ENCODE results near the gene FAM53B.
A peak's percentile ranks its signal among the peaks of the same experiment; 100 is the strongest.

Gene FAM53B

DNA sequence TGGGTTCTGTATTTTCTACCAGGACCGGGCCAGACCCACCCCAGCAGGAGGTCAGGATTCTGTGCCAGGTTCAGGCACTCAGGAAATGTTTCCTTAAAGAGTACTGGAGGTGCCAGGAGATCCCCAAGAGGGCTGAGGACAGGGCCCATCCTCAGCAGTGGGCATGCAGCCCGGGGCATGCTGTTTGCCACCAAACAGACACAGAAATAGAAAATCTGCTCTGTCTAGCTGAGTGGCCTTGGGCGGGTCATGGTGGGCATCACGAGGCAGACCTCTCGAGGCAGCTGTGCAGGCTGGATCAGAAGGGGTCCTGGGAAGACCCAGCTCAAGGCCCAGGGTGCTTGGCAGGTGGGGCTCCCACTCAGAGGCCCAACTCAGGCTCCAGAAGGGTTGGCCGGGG, 105.0 kb downstream of the FAM53B start:
- CTCF ChIA-PET = no interaction called here

DNA sequence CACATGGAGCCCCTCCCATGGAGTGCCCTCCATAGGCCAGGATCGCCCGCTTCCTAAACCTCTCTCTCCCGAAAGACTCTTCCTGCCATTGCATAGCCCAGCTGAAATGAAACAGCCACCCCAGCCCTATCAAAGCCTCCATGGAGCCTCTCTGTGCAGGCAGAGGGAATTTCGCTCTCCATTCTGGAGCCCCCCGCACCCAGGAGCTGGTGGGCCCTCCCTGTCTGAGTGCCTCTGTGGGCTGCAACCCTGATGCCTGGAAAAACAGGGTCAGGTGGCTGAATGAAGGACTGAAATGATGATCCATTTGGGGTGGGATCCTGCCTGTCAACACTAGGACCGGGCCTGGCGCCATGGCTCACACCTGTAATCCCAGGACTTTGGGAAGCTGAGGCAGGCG, 106.4 kb downstream of the FAM53B start:
- CTCF ChIA-PET = no interaction called here

More for the DNA sequence above, 105.0 kb downstream of the FAM53B start:
- peaks cover 0 to 10% of the 10 kb centered on the region in 2 experiments; a peak in 1 of 3 replicates for H3K36me3 ChIP-seq (ENCODE audit: control insufficient read depth in 2 of 2, insufficient read depth in 1 of 2, low read length in 2 of 2)
- no peak overlapping the region for H3K27ac ChIP-seq (ENCODE audit: extremely low read depth, low read depth, low read length)
- H3K4me3 ChIP-seq (ENCODE audit: low read depth, low read length) = no peak overlapping the region
- POLR2A ChIA-PET = no interaction called here
- TF ChIP-seq GLIS1 (tag by site-specific recombination; IDR thresholded peaks at IDR 0.05) (0 out of 2 replicates have a peak, but pooled peaks have one; percentile 3), SP2 (tag by site-specific recombination; IDR thresholded peaks at IDR 0.05) (no peak)
- H3K4me1 ChIP-seq (ENCODE audit: control insufficient read depth, insufficient read depth, low read length) = no peaks in the 10 kb centered on the region
- no peaks in the 10 kb centered on the region for H3K9me3 ChIP-seq (ENCODE audit: control insufficient read depth, insufficient read depth, low read depth, low read length)

DNA sequence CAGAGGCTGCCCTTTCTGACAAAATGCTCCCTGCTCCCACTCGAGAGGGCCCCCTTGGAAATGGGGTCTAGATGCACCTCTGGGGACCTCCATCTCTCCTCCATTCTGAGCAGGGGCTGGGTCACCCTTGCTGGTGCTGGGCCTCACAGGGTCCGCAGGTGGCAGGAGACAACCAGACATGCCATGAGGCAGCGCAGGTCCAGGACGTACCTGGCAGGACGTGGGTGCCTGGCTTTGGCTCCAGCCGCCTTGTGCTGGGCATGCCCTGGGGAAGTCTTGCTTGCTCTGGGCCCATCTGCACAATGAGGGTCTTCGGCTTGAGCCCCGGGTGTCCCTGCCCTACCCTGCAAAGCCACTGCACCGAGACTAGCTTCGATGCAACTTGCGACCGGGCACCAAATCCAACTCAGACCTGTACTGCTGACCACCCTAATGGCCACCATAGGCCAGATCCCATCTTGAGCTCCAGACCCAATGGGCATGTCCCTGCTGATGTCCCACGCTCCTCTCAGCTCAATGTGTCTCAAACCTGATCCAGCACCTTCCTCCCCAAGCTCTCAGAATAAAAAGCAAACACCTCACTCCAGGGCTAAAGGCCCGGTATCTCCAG, 107.0 kb downstream of the FAM53B start:
- H3K4me1 ChIP-seq (ENCODE audit: control insufficient read depth, insufficient read depth, low read length) = no peaks in the 10 kb centered on the region
- CTCF ChIA-PET = interaction anchor here (0.6 kb wide), 1 partner anchor 22 kb away, joined by 4 read pairs; no protein-coding TSS in a partner anchor
- TF ChIP-seq GLI2 (tag by site-specific recombination; IDR thresholded peaks at IDR 0.05; ENCODE audit: borderline replicate concordance, low read depth) = no peak
- TF ChIP-seq ZNF19 (tag by site-specific recombination; IDR thresholded peaks at IDR 0.05; ENCODE audit: low read depth) = no peak
- TF ChIP-seq ZNF2 (tag by site-specific recombination; IDR thresholded peaks at IDR 0.05) = no peak
- TF ChIP-seq, protein P1, sequence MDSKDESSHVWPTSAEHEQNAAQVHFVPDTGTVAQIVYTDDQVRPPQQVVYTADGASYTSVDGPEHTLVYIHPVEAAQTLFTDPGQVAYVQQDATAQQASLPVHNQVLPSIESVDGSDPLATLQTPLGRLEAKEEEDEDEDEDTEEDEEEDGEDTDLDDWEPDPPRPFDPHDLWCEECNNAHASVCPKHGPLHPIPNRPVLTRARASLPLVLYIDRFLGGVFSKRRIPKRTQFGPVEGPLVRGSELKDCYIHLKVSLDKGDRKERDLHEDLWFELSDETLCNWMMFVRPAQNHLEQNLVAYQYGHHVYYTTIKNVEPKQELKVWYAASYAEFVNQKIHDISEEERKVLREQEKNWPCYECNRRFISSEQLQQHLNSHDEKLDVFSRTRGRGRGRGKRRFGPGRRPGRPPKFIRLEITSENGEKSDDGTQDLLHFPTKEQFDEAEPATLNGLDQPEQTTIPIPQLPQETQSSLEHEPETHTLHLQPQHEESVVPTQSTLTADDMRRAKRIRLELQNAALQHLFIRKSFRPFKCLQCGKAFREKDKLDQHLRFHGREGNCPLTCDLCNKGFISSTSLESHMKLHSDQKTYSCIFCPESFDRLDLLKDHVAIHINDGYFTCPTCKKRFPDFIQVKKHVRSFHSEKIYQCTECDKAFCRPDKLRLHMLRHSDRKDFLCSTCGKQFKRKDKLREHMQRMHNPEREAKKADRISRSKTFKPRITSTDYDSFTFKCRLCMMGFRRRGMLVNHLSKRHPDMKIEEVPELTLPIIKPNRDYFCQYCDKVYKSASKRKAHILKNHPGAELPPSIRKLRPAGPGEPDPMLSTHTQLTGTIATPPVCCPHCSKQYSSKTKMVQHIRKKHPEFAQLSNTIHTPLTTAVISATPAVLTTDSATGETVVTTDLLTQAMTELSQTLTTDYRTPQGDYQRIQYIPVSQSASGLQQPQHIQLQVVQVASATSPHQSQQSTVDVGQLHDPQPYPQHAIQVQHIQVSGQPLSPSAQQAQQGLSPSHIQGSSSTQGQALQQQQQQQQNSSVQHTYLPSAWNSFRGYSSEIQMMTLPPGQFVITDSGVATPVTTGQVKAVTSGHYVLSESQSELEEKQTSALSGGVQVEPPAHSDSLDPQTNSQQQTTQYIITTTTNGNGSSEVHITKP (tag by site-specific recombination; IDR thresholded peaks at IDR 0.05) = no peak
- TF ChIP-seq ZNF391 (tag by site-specific recombination; IDR thresholded peaks at IDR 0.05; ENCODE audit: borderline replicate concordance, low read depth) = no peak
- no peak for TF ChIP-seq ZSCAN23 (tag by site-specific recombination; IDR thresholded peaks at IDR 0.05)
- no peak for TF ChIP-seq ZNF335 (tag by site-specific recombination; conservative IDR thresholded peaks at IDR 0.05)
- TF ChIP-seq ZNF239 (tag by site-specific recombination; IDR thresholded peaks at IDR 0.05) = no peak
- no peak for TF ChIP-seq ZIC2 (tag by site-specific recombination; IDR thresholded peaks at IDR 0.05)
- no peak for TF ChIP-seq YY1 (tag by site-specific recombination; IDR thresholded peaks at IDR 0.05)
- TF ChIP-seq OSR2 (tag by site-specific recombination; IDR thresholded peaks at IDR 0.05) = no peak
- no peak for TF ChIP-seq ZNF175 (tag by site-specific recombination; IDR thresholded peaks at IDR 0.05)
- TF ChIP-seq ZNF560 (tag by site-specific recombination; IDR thresholded peaks at IDR 0.05; ENCODE audit: borderline replicate concordance) = no peak
- no peak for TF ChIP-seq HOXA7 (CRISPR knock-in tag; IDR thresholded peaks at IDR 0.05; ENCODE audit: borderline replicate concordance)
- TF ChIP-seq REPIN1 (tag by site-specific recombination; IDR thresholded peaks at IDR 0.05; ENCODE audit: low read depth) = no peak
- no peak for TF ChIP-seq YY2 (tag by site-specific recombination; IDR thresholded peaks at IDR 0.05)
- TF ChIP-seq, protein P2, sequence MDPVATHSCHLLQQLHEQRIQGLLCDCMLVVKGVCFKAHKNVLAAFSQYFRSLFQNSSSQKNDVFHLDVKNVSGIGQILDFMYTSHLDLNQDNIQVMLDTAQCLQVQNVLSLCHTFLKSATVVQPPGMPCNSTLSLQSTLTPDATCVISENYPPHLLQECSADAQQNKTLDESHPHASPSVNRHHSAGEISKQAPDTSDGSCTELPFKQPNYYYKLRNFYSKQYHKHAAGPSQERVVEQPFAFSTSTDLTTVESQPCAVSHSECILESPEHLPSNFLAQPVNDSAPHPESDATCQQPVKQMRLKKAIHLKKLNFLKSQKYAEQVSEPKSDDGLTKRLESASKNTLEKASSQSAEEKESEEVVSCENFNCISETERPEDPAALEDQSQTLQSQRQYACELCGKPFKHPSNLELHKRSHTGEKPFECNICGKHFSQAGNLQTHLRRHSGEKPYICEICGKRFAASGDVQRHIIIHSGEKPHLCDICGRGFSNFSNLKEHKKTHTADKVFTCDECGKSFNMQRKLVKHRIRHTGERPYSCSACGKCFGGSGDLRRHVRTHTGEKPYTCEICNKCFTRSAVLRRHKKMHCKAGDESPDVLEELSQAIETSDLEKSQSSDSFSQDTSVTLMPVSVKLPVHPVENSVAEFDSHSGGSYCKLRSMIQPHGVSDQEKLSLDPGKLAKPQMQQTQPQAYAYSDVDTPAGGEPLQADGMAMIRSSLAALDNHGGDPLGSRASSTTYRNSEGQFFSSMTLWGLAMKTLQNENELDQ (tag by site-specific recombination; IDR thresholded peaks at IDR 0.05; ENCODE audit: low read depth) = no peak
- TF ChIP-seq ZBTB17 (tag by site-specific recombination; IDR thresholded peaks at IDR 0.05) = no peak

More for the DNA sequence above, 106.4 kb downstream of the FAM53B start:
- Histone ChIP-seq H3K4me1 (ENCODE audit: control insufficient read depth, insufficient read depth, low read length) (no peaks in the 10 kb centered on the region), H3K27ac (ENCODE audit: extremely low read depth, low read depth, low read length) (no peak overlapping the region), H3K9me3 (ENCODE audit: control insufficient read depth, insufficient read depth, low read depth, low read length) (no peaks in the 10 kb centered on the region), H3K4me3 (ENCODE audit: low read depth, low read length) (no peak overlapping the region), H3K36me3 (ENCODE audit: control insufficient read depth in 2 of 2, insufficient read depth in 1 of 2, low read length in 2 of 2) (peaks cover 0 to 10% of the 10 kb centered on the region in 2 experiments; a peak in 1 of 3 replicates)
- no peak for TF ChIP-seq ZNF558 (tag by site-specific recombination; IDR thresholded peaks at IDR 0.05)
- TF ChIP-seq, protein P3, sequence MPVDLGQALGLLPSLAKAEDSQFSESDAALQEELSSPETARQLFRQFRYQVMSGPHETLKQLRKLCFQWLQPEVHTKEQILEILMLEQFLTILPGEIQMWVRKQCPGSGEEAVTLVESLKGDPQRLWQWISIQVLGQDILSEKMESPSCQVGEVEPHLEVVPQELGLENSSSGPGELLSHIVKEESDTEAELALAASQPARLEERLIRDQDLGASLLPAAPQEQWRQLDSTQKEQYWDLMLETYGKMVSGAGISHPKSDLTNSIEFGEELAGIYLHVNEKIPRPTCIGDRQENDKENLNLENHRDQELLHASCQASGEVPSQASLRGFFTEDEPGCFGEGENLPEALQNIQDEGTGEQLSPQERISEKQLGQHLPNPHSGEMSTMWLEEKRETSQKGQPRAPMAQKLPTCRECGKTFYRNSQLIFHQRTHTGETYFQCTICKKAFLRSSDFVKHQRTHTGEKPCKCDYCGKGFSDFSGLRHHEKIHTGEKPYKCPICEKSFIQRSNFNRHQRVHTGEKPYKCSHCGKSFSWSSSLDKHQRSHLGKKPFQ (tag by site-specific recombination; IDR thresholded peaks at IDR 0.05) = no peak
- TF ChIP-seq KLF8 (tag by site-specific recombination; IDR thresholded peaks at IDR 0.05) = no peak
- POLR2A ChIA-PET = no interaction called here

More for the DNA sequence above, 107.0 kb downstream of the FAM53B start:
- H3K9me3 ChIP-seq (ENCODE audit: control insufficient read depth, insufficient read depth, low read depth, low read length) = no peaks in the 10 kb centered on the region
- H3K4me3 ChIP-seq (ENCODE audit: low read depth, low read length) = no peak overlapping the region
- POLR2A ChIA-PET = no interaction called here
- no peak overlapping the region for H3K27ac ChIP-seq (ENCODE audit: extremely low read depth, low read depth, low read length)
- H3K36me3 ChIP-seq (ENCODE audit: control insufficient read depth in 2 of 2, insufficient read depth in 1 of 2, low read length in 2 of 2) = peaks cover 0 to 7% of the 10 kb centered on the region in 2 experiments; a peak in 1 of 3 replicates
